Fibroblast of pulmonary artery (primary cell): ENCODE results near the gene ADAM10.

Experiments
- DNase-seq: peaks from one replicate; pipeline ENCODE4 v3.0.0-alpha.2; 2010; ENCODE audit warnings: low read depth
- H3K4me3 ChIP-seq: replicated peaks from 2 replicates; pipeline ENCODE4 v1.5.1; 2011; ENCODE audit warnings: low read depth, mild to moderate bottlenecking, control low read depth, low read length, moderate library complexity
- TF ChIP-seq, protein P1 (sequence below): IDR thresholded peaks from 2 replicates; pipeline ENCODE4 v1.5.1; 2011; ENCODE audit warnings: mild to moderate bottlenecking, control low read depth, low read length, inconsistent platforms; ENCODE audit errors: missing control alignments

The ADAM10 gene

DNA sequence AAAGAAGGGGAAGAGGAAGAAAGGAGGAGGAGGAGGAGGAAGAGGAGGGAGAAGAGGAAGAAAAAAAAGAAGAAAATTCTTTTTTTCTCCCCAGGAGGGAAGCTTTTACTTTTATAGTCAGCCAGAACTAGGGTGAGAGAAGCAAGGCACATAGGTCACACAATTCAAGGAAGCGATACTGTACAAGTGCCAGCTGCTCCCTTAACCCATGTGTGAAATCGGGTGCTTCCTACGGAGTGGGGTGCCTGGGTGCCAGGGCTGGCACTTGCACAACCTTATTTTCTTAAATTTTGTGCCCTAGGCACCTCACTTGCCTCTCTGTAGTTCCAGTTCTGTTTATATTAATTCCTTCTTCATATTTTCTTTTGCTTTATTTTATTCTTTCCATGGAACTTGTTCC, 167.3 kb downstream of the ADAM10 start:
- TF ChIP-seq, protein P1, sequence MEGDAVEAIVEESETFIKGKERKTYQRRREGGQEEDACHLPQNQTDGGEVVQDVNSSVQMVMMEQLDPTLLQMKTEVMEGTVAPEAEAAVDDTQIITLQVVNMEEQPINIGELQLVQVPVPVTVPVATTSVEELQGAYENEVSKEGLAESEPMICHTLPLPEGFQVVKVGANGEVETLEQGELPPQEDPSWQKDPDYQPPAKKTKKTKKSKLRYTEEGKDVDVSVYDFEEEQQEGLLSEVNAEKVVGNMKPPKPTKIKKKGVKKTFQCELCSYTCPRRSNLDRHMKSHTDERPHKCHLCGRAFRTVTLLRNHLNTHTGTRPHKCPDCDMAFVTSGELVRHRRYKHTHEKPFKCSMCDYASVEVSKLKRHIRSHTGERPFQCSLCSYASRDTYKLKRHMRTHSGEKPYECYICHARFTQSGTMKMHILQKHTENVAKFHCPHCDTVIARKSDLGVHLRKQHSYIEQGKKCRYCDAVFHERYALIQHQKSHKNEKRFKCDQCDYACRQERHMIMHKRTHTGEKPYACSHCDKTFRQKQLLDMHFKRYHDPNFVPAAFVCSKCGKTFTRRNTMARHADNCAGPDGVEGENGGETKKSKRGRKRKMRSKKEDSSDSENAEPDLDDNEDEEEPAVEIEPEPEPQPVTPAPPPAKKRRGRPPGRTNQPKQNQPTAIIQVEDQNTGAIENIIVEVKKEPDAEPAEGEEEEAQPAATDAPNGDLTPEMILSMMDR: no peak
- no peak for DNase-seq
- H3K4me3 ChIP-seq: no peak overlapping the region

DNA sequence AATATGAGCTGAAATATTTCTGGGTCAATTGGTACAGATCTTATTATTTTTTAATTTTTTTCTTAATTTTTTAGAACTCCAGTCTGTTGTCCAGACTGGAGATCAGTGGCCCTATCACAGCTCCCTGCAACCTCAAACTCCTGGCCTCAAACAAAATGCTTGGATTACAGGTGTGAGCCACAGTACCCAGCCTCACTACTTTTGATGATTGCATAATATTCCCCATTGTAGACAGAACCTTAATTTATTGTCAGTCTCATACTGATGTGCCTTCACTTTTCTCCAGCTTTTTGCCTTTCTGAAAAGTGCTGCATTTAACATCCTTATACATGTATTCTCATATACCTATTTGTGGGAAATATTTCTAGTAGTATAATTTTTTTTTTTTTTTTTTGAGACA, 172.8 kb downstream of the ADAM10 start:
- H3K4me3 ChIP-seq: no peak overlapping the region
- TF ChIP-seq, protein P1: no peak
- DNase-seq: no peak

DNA sequence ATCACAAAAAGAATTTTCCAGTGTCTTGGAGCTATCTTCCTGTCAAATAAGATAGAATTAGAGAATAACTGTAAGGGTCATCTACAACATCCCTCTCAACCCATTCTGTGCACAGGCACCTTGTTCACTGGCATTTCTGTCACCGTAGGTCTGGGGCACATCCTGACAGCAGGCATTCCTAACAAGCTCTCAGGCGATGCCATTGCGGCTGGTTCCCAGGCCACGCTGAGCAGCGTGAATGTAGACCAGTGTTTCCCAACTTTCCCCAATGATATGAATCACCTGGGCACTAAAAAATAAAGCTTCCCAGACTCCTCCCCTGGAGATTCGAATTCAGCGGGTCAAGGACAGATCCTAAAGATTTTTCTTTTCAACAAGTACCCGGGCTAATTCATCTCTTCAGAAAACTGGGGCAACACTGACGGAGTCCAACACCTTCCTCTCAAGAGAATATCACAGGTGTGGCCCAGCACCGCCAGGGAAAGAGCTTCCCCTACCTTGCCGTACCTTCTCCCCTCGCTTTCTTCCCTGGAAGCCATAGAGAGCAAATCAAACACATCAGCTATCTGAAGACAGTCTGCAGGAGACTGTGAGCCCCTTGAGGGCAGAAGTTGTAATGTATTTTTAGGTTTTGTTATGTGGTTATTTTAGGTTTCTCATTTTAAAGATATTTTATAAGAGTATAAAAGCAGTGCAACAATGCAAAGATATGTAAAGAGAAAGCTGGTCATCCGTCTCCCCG, 174.3 kb downstream of the ADAM10 start:
- no peak overlapping the region for H3K4me3 ChIP-seq
- DNase-seq: no peak
- TF ChIP-seq, protein P1: no peak

DNA sequence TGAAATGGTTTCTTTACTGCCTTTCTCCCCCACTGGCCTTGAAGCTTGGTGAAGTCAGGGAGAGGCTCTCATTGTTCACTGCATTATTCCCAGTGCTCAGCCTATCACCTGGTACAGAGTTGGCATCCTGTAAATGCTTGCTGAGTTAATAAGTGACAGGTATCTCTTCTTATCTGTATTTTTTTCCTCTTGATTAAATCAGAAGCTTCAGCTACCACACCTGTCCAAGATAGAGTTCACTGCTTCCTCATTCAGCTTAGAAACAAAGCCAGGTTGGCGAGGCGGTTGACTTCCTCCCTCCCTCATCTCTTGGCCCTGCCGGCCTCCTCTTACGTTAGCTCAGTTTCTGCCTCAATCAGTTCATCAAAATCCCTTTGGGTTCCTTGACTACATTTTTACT, 174.9 kb downstream of the ADAM10 start:
- no peak for DNase-seq
- TF ChIP-seq, protein P1: no peak
- no peak overlapping the region for H3K4me3 ChIP-seq

DNA sequence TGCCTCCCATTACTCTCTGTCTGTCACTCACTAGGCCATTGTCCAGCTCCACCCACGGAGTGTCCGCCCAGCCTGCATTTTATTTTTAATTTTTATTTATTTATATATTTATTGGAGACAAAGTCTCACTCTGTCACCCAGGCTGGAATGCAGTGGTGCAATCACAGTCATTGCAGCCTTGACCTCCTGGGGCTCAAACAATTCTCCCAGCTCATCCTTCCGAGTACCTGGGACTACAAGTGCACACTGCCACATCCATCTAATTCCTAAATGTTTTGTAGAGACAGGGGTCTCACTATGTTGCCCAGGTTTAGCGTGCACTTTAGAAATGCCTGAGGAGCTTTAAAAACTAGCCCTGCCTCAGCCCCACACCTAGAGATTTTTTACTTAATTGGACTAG, 176.2 kb downstream of the ADAM10 start:
- DNase-seq: no peak
- TF ChIP-seq, protein P1: no peak
- no peak overlapping the region for H3K4me3 ChIP-seq

DNA sequence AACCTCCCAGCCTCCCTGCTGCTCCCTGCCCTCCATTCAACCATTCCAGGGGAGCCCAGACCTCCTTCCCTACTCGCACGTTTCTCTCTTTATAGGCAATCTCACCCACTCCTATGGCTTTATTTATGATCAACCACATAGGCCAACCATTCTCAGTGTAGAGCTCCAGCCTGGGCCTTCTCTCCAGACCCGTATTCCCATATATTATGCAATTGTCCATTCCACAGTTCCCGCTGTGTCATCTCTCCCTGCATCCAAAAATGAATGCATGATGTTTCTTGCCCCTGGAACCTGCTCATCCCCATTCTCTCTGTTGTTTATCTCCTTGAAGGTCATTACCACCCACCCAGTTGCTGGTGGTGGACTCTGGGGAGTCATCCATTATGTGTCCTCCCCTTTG, 177.0 kb downstream of the ADAM10 start:
- TF ChIP-seq, protein P1: no peak
- H3K4me3 ChIP-seq: no peak overlapping the region
- DNase-seq: no peak

DNA sequence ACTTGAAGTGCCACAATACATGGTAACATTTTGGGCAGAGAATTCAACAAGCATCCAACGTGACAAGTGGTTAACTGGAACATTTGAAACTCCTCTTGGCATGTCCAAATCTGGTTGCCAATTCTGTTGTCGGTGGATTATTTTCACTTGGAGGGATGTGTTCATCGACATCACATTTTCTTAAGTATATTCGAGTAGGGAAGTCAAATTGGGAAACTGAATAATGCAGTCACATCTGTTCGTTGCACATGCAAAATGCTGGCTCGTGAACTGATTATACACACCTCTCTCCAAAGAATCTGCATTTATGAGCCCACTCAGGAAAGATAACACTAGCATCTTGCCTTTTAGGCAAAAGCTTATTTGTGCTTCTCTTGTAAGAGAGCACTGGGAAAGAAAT, 178.0 kb downstream of the ADAM10 start:
- DNase-seq: no peak
- TF ChIP-seq, protein P1: no peak
- H3K4me3 ChIP-seq: no peak overlapping the region
